Subcutaneous adipose tissue (tissue), 4 donors: Measurements from ENCODE around the gene PDE11A. TPM values are rescaled to one million over a fixed set of nuclear protein-coding genes. Genes with fewer than 3 reads are reported as not detected.

ENCODE experiments used
- CTCF ChIP-seq: fragments of 450-650 bp; IDR thresholded peaks from one replicate; pipeline ENCODE4 v1.5.1; 2016; ENCODE audit warnings: low read depth, mild to moderate bottlenecking, control low read depth, antibody characterized with exemption, moderate library complexity
- total RNA-seq, 4 donors: library from RNA; depleted of rRNA; stranded (reverse); fragments of >200 nt; gene quantifications; one replicate each; pipeline ENCODE4 v1.1.0, GENCODE V29; 2016

Gene PDE11A
- total RNA-seq, 4 donors from 2014 or later, result 0.33 to 1.2 (median 1.1) TPM; not detected in 1

GRCh38 chr2:177610813-177611212, 461.8 kb downstream of the PDE11A start:
- TF ChIP-seq CTCF, result no peak

GRCh38 chr2:177606636-177607035, 465.9 kb downstream of the PDE11A start:
- TF ChIP-seq CTCF, result no peak

GRCh38 chr2:177604271-177605065, 468.1 kb downstream of the PDE11A start:
- TF ChIP-seq CTCF, result no peak

- TF ChIP-seq CTCF, result no peak
These were observed 468.8 kb downstream of the PDE11A start for GRCh38 chr2:177603768-177604167.

GRCh38 chr2:177603181-177603580, 469.4 kb downstream of the PDE11A start:
- TF ChIP-seq CTCF, result no peak

GRCh38 chr2:177602611-177603164, 469.9 kb downstream of the PDE11A start:
- TF ChIP-seq CTCF, result no peak

- TF ChIP-seq CTCF, result no peak
These were observed 471.7 kb downstream of the PDE11A start for GRCh38 chr2:177600917-177601316.
